Stimulated activated CD4-positive, alpha-beta T cell treated with anti-CD3 and anti-CD28 coated beads, Interleukin-1b, Interleukin-23, amount 100 ng/mL, for 48 hours (primary cell): ENCODE data around the gene FHIT.

ENCODE experiments used
- DNase-seq: peaks from one replicate; pipeline ENCODE4 v3.0.0-alpha.2; 2020

Gene FHIT

DNA sequence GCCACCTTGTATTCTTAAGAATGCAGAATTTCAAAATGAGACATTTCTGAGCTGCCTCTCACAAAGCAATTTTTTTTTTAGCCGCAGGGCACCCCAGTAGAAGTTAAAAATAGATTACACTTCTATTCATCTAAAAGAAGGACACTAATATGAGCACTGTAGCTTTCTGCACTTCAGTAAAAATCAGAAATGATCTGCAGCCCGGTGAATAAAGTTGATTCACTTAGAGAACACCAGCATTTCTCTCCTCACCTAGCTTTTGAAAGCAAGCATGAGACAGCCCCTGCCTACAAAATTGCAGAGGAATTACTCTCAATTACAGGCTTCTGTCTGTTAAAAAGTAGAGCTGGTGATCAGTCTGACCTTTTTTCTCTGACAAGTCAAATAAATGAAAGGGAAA lies 1062.4 kb downstream of the FHIT start:
- no peak for DNase-seq

DNA sequence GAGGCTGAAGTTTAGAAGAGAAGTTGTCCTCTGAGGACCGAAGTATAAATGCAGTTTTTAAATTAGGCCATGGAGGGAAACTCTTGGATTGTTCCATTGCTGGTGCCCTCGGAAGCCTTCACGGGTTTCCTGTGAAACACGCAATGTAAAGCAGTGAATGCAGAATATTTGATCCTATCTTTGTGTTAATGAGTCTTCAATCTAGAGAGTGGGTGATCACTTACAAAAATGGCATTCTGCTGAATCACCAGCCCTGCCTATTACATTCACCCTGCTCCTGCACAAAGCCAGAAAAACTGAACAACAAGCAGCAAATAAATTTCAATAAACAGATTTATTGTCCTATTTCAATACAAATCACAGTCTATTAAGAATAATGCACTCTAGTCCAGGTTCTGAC lies 1063.9 kb downstream of the FHIT start:
- no peak for DNase-seq

DNA sequence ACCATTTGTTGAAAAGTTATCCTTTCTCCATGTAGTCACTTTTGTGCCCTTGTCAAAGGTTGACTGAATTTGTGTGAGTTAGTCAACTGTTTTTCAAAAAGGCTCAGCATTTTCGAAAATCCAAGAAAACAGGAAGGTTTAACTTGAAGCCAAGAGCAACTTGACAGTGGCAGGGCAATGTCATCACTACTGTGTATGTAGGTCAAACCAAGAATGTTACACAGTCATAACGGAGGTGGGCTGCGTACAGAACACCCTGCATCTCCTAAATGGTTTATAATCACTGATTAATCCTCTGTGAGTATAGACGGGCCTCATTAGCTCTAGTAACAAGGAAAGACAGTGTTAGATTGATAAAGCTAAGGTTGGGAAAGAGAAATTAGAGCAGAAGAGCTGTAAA lies 1064.9 kb downstream of the FHIT start:
- DNase-seq = no peak

DNA sequence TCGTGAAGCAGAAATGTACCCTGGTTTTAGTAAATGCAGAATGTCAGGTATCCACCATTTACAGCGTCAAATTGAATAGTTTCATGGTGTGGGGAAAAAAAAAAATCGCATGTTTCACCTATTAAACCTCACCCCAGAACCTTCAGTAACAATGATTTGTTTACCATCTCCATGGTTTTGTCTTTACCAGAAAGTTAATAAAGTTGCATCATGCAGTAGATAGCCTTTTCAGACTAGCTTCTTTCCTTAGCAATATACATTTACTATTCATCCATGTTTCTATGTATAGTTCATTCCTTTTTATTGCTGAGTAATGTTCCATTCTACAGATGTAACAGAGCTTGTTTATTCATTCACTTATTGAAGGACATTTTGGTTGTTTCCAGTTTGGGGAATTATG lies 1066.1 kb downstream of the FHIT start:
- no peak for DNase-seq

DNA sequence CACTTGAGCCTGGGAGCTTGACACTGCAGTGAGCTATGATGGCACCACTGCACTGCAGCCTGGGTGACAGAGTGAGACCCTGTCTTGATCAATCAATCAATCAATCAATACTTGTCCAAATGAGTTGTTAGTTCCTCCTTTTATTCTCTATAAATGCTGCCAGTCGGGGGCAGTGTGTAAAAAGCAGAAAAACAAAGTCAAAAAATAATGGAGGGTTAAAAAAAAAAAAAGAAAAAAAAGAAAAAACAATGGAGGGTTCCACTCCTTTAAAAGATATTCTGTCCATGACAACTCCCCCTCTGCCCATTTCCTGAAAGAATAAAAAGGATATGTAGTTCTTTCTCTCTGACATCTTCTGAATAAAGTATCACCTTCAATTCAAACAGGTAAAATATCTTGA lies 1068.6 kb downstream of the FHIT start:
- DNase-seq = no peak

DNA sequence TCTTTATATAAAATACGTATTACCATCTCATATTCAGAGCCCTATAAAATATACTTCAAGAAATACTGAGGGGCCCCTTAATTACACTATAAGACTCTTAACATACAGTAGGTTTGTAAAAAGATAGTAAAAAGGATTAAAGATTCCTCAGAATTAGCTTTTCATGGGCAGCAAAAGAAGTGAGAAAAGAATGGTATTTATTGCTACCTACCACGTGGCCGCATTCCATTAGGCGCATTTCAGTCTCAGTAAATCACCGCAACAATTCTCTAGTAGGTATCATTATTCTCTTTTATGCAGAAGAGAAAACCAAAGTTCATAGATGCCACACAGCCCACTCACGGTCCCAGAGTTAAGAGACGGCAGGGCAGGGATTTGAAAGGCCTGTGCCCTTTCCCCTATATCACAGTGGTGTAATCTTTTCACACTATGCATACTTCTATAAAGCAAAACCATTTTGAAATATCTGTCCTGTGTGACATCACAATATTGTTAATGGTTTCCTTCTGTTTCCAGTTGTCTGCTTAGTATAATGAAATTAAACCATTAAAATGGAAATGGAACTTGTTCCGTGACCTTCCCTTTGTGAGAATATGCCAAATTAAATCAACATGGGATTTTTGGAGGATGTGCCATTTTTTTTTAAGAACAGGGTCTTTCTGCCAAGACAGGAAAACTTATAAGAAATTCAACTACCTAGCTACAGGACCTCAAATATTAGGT lies 1072.2 kb downstream of the FHIT start:
- no peak for DNase-seq

DNA sequence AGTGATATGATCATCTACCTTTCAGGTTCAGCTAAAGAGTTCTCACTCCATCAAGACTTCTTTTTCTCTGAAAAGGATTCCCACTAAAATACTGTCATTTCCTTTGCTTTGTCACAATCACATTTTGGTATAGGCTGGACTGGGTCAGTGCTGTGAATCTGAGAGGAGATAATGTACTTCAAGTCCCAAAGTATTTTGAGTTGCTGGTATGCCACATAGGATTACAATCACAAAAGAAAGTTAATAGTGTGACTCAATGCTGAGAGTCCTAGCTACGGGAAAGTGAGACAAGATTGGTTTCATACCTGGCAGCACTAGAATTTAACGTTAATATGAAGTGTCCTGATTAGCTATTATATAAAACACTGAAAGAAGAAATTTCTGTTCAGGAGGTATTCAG lies 1073.5 kb downstream of the FHIT start:
- no peak for DNase-seq

GRCh38 chr3:60176614-60177013 lies 1074.6 kb downstream of the FHIT start:
- DNase-seq = no peak

GRCh38 chr3:60175680-60176079 lies 1075.6 kb downstream of the FHIT start:
- DNase-seq = no peak

- DNase-seq = no peak
Measured at GRCh38 chr3:60169755-60170154, 1081.5 kb downstream of the FHIT start.

- DNase-seq = no peak
Measured at GRCh38 chr3:60167186-60167585, 1084.1 kb downstream of the FHIT start.

DNA sequence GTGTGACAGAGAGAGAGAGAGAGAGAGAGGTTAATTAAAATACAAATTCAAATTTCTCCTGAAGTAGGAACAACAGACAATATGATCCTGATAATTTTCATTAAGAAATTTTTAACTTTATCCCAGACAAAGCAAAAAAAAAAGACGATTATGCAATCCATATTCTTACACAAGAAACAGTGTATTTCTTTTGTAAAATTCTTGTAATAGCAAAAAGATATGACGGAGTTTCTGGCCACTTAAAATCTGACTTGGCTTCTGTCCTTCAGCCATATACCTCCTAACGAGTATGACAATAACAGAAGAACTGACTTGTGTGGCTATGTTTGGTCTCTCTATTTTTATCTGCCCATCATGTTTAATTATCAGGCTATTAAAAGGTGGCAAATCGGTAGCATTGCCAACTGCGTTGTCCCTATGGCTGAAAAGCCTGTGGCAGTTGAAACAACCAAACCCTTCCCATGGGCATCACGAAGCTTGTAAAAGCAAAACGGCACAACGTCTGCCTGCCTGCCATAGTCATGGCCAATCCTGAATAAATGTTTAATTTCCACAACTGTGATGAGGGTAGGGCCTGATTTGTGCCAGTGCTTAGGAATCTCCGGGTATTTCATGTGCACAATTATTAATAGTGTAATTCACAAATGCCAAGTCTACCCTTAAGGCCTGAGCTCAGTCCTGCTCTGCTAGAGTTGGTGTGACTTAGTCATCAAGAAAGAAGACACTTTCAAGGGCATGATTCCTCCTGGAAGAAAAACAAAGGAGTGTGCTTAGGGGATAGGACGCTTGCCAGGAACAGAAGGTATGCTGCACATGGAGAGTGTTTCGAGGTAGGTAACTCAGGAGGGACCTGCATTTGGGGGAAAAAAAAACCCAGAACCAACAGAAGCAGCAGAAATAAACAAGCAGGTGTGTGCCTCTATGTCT lies 1090.2 kb downstream of the FHIT start:
- no peak for DNase-seq

DNA sequence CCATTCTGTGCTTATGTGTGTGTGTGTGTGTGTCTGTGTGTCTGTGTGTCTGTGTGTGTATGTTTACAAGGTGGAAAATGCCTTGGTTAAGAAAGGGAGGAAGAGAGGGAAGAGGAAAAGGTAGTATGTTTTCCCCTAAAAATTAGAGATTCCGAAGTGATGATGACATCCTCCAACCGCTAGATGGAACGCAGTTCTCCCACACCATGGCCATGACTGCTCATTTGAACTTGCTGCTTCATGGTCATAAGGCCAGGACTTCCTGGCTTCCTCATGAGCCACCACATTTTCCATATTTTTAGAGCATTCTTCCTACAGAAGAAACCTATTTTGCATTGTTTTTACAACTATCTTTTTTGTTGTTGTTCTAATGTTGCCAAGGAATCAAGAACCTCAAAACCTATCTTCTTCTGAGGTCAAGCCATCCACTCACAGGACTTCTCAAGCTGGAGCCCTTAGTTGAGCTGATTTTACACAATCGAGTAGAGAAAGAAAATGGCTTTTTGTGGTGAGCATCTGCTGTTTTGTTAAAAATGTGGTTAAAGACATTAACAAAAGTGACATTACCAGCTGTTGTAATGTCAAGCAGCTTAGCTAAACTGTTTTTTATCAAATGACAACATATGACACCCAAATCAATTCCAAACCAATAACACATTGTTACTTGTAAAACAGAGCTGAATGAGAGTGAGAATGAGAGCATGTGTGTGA lies 1091.0 kb downstream of the FHIT start:
- no peak for DNase-seq

DNA sequence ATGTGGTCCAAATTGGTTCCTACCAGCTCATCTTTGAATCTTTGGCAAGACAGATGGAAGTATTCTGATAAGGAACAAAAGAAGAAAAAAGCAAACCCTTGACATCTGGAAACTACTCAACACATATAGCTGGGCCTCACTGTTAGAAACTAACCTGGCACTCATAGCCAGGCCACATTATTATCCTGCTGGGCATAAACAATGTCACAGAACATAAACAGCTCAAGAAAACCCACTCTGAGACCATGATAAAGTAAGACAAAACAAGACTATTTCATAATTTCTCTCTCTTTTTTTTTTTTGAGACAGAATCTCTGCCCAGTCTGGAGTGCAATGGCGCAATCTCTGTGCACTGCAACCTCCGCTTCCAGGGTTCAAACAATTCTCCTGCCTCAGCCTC lies 1093.2 kb downstream of the FHIT start:
- no peak for DNase-seq

GRCh38 chr3:60154011-60154410 lies 1097.2 kb downstream of the FHIT start:
- no peak for DNase-seq

- no peak for DNase-seq
Measured at GRCh38 chr3:60153221-60153999, 1097.8 kb downstream of the FHIT start.

DNA sequence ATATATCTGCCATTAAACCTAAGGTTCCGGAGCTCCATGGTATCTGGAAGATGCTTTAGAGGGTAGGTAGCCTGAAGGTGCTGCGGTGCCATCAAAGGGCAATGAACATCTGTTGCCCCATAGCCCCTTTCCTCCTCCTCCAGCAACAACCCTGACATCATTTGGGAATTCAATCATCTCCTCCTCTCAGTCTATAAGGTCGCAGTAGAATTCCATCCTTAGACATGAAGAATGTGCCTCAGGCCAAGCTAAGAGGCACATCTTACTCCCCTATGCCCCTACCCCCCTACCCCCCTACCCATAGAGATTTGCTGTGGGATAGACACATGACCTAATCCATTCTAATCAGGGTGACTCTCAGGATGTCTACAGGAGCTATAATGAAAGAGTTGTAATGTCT lies 1101.8 kb downstream of the FHIT start:
- no peak for DNase-seq

DNA sequence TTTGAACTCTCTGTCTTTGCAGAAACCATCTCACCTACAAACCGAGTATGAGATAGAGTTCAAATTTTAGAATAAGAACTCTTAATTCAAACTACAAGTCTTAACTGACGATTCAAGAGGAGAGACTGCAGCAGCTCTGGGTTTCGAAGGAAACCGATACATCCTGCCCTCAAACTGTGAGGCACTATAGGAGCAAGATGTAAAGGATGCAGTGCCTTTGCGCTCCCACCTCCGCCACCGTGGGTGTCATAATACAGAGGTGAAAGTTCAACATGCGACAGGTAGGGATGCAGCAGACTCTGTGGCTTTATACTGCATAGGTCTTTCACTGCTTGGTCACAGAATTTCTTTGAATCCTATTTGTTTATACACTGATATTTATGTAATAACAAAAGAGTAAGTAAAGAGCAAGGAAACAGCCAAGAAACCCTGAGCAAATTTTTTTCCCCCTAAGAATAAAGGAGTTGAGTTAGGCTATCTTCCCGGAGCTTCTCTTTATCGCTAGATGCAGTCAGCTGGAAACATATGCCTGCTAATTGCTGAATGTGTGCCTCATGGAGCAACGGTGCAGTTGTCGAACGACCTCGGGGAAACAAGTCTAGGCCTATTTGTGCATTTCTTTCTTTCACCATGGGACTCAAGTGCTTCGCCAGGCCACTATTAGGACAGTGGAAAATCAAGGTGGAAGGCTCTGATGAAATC lies 1103.9 kb downstream of the FHIT start:
- peak; percentile 2 for DNase-seq

DNA sequence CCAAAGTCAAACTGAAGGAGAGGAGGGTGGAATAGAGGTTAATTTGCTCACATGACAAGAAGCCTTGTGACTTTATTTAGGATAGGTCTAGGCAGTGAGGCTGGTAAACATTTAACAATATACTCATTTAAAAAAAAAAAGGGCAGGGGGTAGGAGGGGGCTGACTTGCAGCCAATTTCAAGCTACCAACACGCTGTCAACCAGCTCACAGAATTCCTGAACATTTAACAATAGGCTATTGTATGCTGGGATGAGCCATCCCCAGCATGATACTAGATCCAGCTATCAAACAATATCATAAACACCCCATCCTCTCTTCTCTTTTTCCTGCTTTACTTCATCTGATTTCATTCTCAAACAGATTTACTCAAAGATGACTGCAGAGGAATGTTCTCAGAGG lies 1105.1 kb downstream of the FHIT start:
- DNase-seq = no peak

GRCh38 chr3:60144071-60144470 lies 1107.2 kb downstream of the FHIT start:
- DNase-seq = no peak

DNA sequence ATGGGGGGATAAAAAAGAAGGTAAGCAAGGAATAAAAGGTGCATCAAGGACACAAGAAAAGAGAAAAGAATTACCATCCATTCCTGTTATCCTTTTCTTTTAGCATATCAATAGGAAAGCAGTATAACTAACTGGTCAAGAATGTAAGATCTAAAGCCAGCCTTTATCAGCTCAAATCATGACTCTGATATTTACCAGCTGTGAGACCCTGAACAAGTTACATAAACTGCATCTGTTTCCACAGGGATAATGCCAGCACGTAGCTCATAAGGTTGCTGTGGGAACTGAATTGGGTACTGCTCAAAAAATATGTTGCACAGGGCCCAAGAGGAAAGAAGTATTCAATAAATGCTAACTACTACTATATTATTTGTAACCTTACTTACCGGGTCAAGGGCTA lies 1109.2 kb downstream of the FHIT start:
- DNase-seq = no peak

DNA sequence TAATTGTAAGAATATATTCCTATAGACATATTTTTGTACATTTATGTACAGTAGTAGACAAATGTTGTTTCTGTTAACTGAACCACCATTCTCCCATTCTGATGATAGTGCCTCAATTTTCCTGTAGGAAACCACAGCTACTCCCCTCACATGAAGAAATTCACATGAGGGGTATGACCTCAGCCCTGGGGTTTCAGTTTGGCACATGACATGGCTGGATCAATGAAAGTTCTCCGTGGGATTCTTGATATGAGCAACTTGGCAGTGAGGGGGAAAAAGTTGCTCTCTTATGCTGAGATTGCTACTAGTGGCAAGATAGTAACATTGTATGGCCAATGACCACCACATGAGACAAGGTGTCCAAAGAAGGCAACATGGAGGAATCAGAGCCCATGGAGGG lies 1111.1 kb downstream of the FHIT start:
- DNase-seq = peak; percentile 7
